ENCODE data around the gene RNF183. TPM values are rescaled to one million over a fixed set of nuclear protein-coding genes. Genes with fewer than 3 reads are reported as not detected.

RNF183 gene
- total RNA-seq, 3 donors from 2014 or later (not counting 1 experiment from before 2014, with no cell fraction given): not detected

- Mint-ChIP-seq H3K9me3 (no peaks in the 10 kb centered on the region), H3K36me3 (no peaks in the 10 kb centered on the region), H3K4me1 (peaks cover 28 to 29% of the 10 kb centered on the region in 2 donors), H3K27ac (peak overlapping the region in 1 of 2 donors; percentile 82), H3K4me3 (peak overlapping the region; percentile 82), H3K27me3 (ENCODE audit: low read depth in 2 of 2) (no peaks in the 10 kb centered on the region)
- DNase-seq: no peak
- ATAC-seq: no peak
- Histone ChIP-seq H3K4me1 (ENCODE audit: control insufficient read depth, insufficient read depth, low read length) (peaks cover 32% of the 10 kb centered on the region), H3K4me3 (ENCODE audit: low read length) (no peak overlapping the region), H3K9me3 (ENCODE audit: control insufficient read depth, insufficient read depth, low read length) (no peaks in the 10 kb centered on the region), H3K36me3 (ENCODE audit: control insufficient read depth, insufficient read depth, low read length) (no peaks in the 10 kb centered on the region), H3K27me3 (ENCODE audit: control insufficient read depth, insufficient read depth, low read length) (peaks cover 3% of the 10 kb centered on the region), H3K27ac (ENCODE audit: low read length) (no peak overlapping the region)
- TF ChIP-seq CTCF (IDR thresholded peaks at IDR 0.05): no peak
- WGBS (ENCODE audit: insufficient coverage): 35% methylated on average over 13 of the region's 13 CpGs
- intact Hi-C loops (cut with micrococcal nuclease): loop anchor here (10.0 kb wide), 1 partner anchor 54 kb away; no protein-coding TSS in a partner anchor
Measured at GRCh38 chr9:113349066-113349444, 45.9 kb upstream of the RNF183 start.

- H3K9me3 Mint-ChIP-seq: no peaks in the 10 kb centered on the region
- Histone ChIP-seq H3K27me3 (ENCODE audit: control insufficient read depth, insufficient read depth, low read length) (peaks cover 3% of the 10 kb centered on the region), H3K4me3 (ENCODE audit: low read length) (no peak overlapping the region), H3K9me3 (ENCODE audit: control insufficient read depth, insufficient read depth, low read length) (no peaks in the 10 kb centered on the region), H3K27ac (ENCODE audit: low read length) (no peak overlapping the region), H3K36me3 (ENCODE audit: control insufficient read depth, insufficient read depth, low read length) (no peaks in the 10 kb centered on the region), H3K4me1 (ENCODE audit: control insufficient read depth, insufficient read depth, low read length) (peaks cover 32% of the 10 kb centered on the region)
- intact Hi-C loops (cut with micrococcal nuclease): loop anchor here (10.0 kb wide), 1 partner anchor 54 kb away; no protein-coding TSS in a partner anchor
- ATAC-seq: no peak
- no peaks in the 10 kb centered on the region for H3K36me3 Mint-ChIP-seq
- 100% methylated on average over 2 of the region's 3 CpGs for WGBS (ENCODE audit: insufficient coverage)
- TF ChIP-seq CTCF (IDR thresholded peaks at IDR 0.05): no peak
- H3K27me3 Mint-ChIP-seq (ENCODE audit: low read depth in 2 of 2): no peaks in the 10 kb centered on the region
- no peak for DNase-seq
- peak overlapping the region; percentile 66 for H3K4me3 Mint-ChIP-seq
- H3K27ac Mint-ChIP-seq: peak overlapping the region; percentile 78 to 88
- H3K4me1 Mint-ChIP-seq: peaks cover 28 to 29% of the 10 kb centered on the region in 2 donors
Measured at GRCh38 chr9:113348437-113348836, 45.3 kb upstream of the RNF183 start.

- peaks cover 20 to 22% of the 10 kb centered on the region in 2 donors for H3K4me1 Mint-ChIP-seq
- no peaks in the 10 kb centered on the region for H3K9me3 Mint-ChIP-seq
- Histone ChIP-seq H3K9me3 (ENCODE audit: control insufficient read depth, insufficient read depth, low read length) (no peaks in the 10 kb centered on the region), H3K4me1 (ENCODE audit: control insufficient read depth, insufficient read depth, low read length) (peaks cover 23% of the 10 kb centered on the region), H3K4me3 (ENCODE audit: low read length) (no peak overlapping the region), H3K27ac (ENCODE audit: low read length) (no peak overlapping the region), H3K36me3 (ENCODE audit: control insufficient read depth, insufficient read depth, low read length) (no peaks in the 10 kb centered on the region), H3K27me3 (ENCODE audit: control insufficient read depth, insufficient read depth, low read length) (peaks cover 3% of the 10 kb centered on the region)
- ATAC-seq (no peak), DNase-seq (no peak)
- TF ChIP-seq CTCF (IDR thresholded peaks at IDR 0.05): no peak
- H3K27ac Mint-ChIP-seq: no peak overlapping the region
- WGBS (ENCODE audit: insufficient coverage): no CpG with 5 or more reads among the region's 1 CpG
- no peaks in the 10 kb centered on the region for H3K36me3 Mint-ChIP-seq
- intact Hi-C loops (cut with micrococcal nuclease): loop anchor here (10.0 kb wide), 1 partner anchor 51 kb away; no protein-coding TSS in a partner anchor
- H3K4me3 Mint-ChIP-seq: no peak overlapping the region
- no peaks in the 10 kb centered on the region for H3K27me3 Mint-ChIP-seq (ENCODE audit: low read depth in 2 of 2)
Measured at GRCh38 chr9:113345671-113346070, 42.5 kb upstream of the RNF183 start.

GRCh38 chr9:113345190-113345589 lies 42.0 kb upstream of the RNF183 start:
- H3K4me3 Mint-ChIP-seq: no peak overlapping the region
- H3K4me1 Mint-ChIP-seq: peaks cover 20 to 22% of the 10 kb centered on the region in 2 donors
- no peaks in the 10 kb centered on the region for H3K9me3 Mint-ChIP-seq
- Histone ChIP-seq H3K9me3 (ENCODE audit: control insufficient read depth, insufficient read depth, low read length) (no peaks in the 10 kb centered on the region), H3K27ac (ENCODE audit: low read length) (no peak overlapping the region), H3K4me3 (ENCODE audit: low read length) (no peak overlapping the region), H3K27me3 (ENCODE audit: control insufficient read depth, insufficient read depth, low read length) (peaks cover 1% of the 10 kb centered on the region), H3K4me1 (ENCODE audit: control insufficient read depth, insufficient read depth, low read length) (peaks cover 18% of the 10 kb centered on the region), H3K36me3 (ENCODE audit: control insufficient read depth, insufficient read depth, low read length) (no peaks in the 10 kb centered on the region)
- H3K27me3 Mint-ChIP-seq (ENCODE audit: low read depth in 2 of 2): no peaks in the 10 kb centered on the region
- H3K27ac Mint-ChIP-seq: no peak overlapping the region
- no peak for DNase-seq
- no peak for TF ChIP-seq CTCF (IDR thresholded peaks at IDR 0.05)
- no peaks in the 10 kb centered on the region for H3K36me3 Mint-ChIP-seq
- intact Hi-C loops (cut with micrococcal nuclease): loop anchor here (10.0 kb wide), 1 partner anchor 50 kb away; no protein-coding TSS in a partner anchor
- no peak for ATAC-seq
- no CpG with 5 or more reads among the region's 2 CpGs for WGBS (ENCODE audit: insufficient coverage)
